ENCODE data around the gene PAX5.

GRCh38 chr9:36894695-36895310 is 139.3 kb downstream of the PAX5 start:
- TF ChIP-seq CTCF (IDR thresholded peaks at IDR 0.05): no peak
- TF ChIP-seq EZH2 (IDR thresholded peaks at IDR 0.05; ENCODE audit: borderline replicate concordance, insufficient read depth, low read depth, low read length, poor library complexity, severe bottlenecking): no peak

All from B cell (primary cell).